ENCODE data around the gene TTLL1.

GRCh38 chr22:43135565-43135964, 46.4 kb upstream of the TTLL1 start:
- TF ChIP-seq CTCF (IDR thresholded peaks at IDR 0.05; ENCODE audit: low read length) (no peak), EZH2 (IDR thresholded peaks at IDR 0.05; ENCODE audit: borderline replicate concordance, low read length) (no peak)

Data from OCI-LY1 (cell line).